ENCODE results near the gene CPSF6. TPM values are rescaled to one million over a fixed set of nuclear protein-coding genes. Genes with fewer than 3 reads are reported as not detected.

The CPSF6 gene
- total and polyA plus RNA-seq, 12 donors: 13.2 to 52.0 (median 41.4) TPM

- 91 to 100% (median 94%) methylated on average over 1 of the region's 1 CpG for WGBS, 4 donors
- Histone ChIP-seq H3K4me3 (no peak overlapping the region), H3K27ac (no peak overlapping the region), H3K4me1 (replicated peaks in 1 of 2) (no peaks in the 10 kb centered on the region), H3K36me3 (replicated peaks in 1 of 2) (no peaks in the 10 kb centered on the region), H3K27me3 (no peaks in the 10 kb centered on the region), H3K9me3 (replicated peaks in 1 of 3) (no peaks in the 10 kb centered on the region)
- no peak for DNase-seq
- no peak for TF ChIP-seq POLR2A (IDR thresholded peaks at IDR 0.05)
- no peak for TF ChIP-seq CTCF (IDR thresholded peaks at IDR 0.05)
- intact Hi-C loops (cut with DNase I): no loop called here
Observed at GRCh38 chr12:69321351-69321750, 82.0 kb downstream of the CPSF6 start.

MicroRNAs within 50 kb of the gene (microRNA counts, 767-probe panel; counts per million panel counts)
- 0 counts per million in 2 donors for microRNA hsa-miR-1279

Small RNA genes lying within 50 kb of the gene (microRNA-seq; reads per million reads assigned to microRNA genes)
- 0 reads per million in 3 donors for gene MIR1279

Other genes with a start within 250 kb of the CPSF6 start
- gene LYZ, start 108.8 kb downstream of the CPSF6 start, total RNA-seq: 10 to 100 TPM in 8 of 9 donors, 1 to 10 TPM in 1; 8.2 to 98.5 (median 36.6) TPM
- 10 to 100 TPM; 11.3 to 30.0 (median 25.6) TPM for gene LYZ, start 108.8 kb downstream of the CPSF6 start, polyA plus RNA-seq
- 10 to 100 TPM in 8 of 9 donors, 1 to 10 TPM in 1; 5.6 to 57.9 (median 25.7) TPM for gene YEATS4, start 120.2 kb downstream of the CPSF6 start, total RNA-seq
- gene YEATS4, start 120.2 kb downstream of the CPSF6 start, polyA plus RNA-seq: 10 to 100 TPM in 1 of 3 donors, 1 to 10 TPM in 2; 7.2 to 13.5 (median 9.3) TPM
- 10 to 100 TPM; 36.2 to 86.1 (median 47.2) TPM for gene FRS2, start 230.8 kb downstream of the CPSF6 start, total RNA-seq
- gene FRS2, start 230.8 kb downstream of the CPSF6 start, polyA plus RNA-seq: 10 to 100 TPM in 1 of 3 donors, 1 to 10 TPM in 2; 4.8 to 25.2 (median 7.3) TPM